ENCODE data around the gene MYO1A. TPM values are rescaled to one million over a fixed set of nuclear protein-coding genes. Genes with fewer than 3 reads are reported as not detected.
"Not testable (repeated sequence)": the region's sequence is repeated elsewhere in the genome, so short reads cannot be mapped to it uniquely, and the experiment has no call there.

MYO1A gene
- total and polyA plus RNA-seq, 2 of the 13 experiments (the other 11 are each of a cell fraction or from before 2014, with no cell fraction given), result 5.3 to 6.0 TPM

GRCh38 chr12:57053146-57053545 is 3.2 kb upstream of the MYO1A start:
- H3K27ac ChIP-seq (ENCODE audit: extremely low read length, insufficient read depth, low read length); H3K79me2 ChIP-seq (ENCODE audit: insufficient read depth, low read length); H3K4me2 ChIP-seq (ENCODE audit: low read depth, low read length); intact Hi-C loops (cut with micrococcal nuclease; ENCODE audit: unreplicated experiment); DNase-seq (ENCODE audit: low spot score); FAIRE-seq; ATAC-seq; H3K4me3 ChIP-seq (replicated peaks in 1 of 3; ENCODE audit: insufficient read depth in 1 of 3, low read depth in 2 of 3, low read length in 3 of 3); H4K20me1 ChIP-seq (ENCODE audit: insufficient read depth, low read length); H3K9me3 ChIP-seq (ENCODE audit: low read length); H2AFZ ChIP-seq (ENCODE audit: low read length); CTCF ChIA-PET (ENCODE audit: low intra/inter-chr PET ratio, low total read pairs); POLR2A ChIA-PET; H3K27me3 ChIP-seq (ENCODE audit: control insufficient read depth in 1 of 2, insufficient read depth in 2 of 2, low read length in 2 of 2); H3K9ac ChIP-seq (ENCODE audit: insufficient read depth, low read depth, low read length); BruUV-seq (replicated peaks): not testable (repeated sequence)
- Histone ChIP-seq H3K36me3 (replicated peaks in 1 of 2; ENCODE audit: control insufficient read depth in 1 of 2, insufficient read depth in 2 of 2, low read length in 2 of 2) (peaks cover 0 to 11% of the 10 kb centered on the region in 2 experiments; a peak in 3 of 5 replicates), H3K4me1 (ENCODE audit: insufficient read depth, low read length) (peaks cover 34% of the 10 kb centered on the region)
- WGBS (ENCODE audit: low lambda C conversion rate), result 99% methylated on average over 4 of the region's 4 CpGs
- in situ Hi-C loops (cut with HindIII; ENCODE audit: extremely low pct_ligation_motif_present, low pct_unique_long_range_greater_than_20kb), result loop anchor here (5.0 kb wide), 1 partner anchor 46 kb away; the partner anchor contains the start of gene ZBTB39

- no peak overlapping the region for H3K4me2 ChIP-seq (ENCODE audit: low read depth, low read length)
- H3K4me3 ChIP-seq (replicated peaks in 1 of 3; ENCODE audit: insufficient read depth in 1 of 3, low read depth in 2 of 3, low read length in 3 of 3), result no peak overlapping the region
- intact Hi-C loops (cut with micrococcal nuclease; ENCODE audit: unreplicated experiment) (no loop called here), in situ Hi-C loops (cut with HindIII; ENCODE audit: extremely low pct_ligation_motif_present, low pct_unique_long_range_greater_than_20kb) (loop anchor here (5.0 kb wide), 1 partner anchor 44 kb away; the partner anchor contains the start of gene ZBTB39)
- BruUV-seq (replicated peaks), result no TSS peak
- no peak overlapping the region for H3K9ac ChIP-seq (ENCODE audit: insufficient read depth, low read depth, low read length)
- 94% methylated on average over 1 of the region's 1 CpG for WGBS (ENCODE audit: low lambda C conversion rate)
- H4K20me1 ChIP-seq (ENCODE audit: insufficient read depth, low read length), result no peaks in the 10 kb centered on the region
- no peak overlapping the region for H2AFZ ChIP-seq (ENCODE audit: low read length)
- no peak overlapping the region for H3K27ac ChIP-seq (ENCODE audit: extremely low read length, insufficient read depth, low read length)
- POLR2A ChIA-PET, result no interaction called here
- CTCF ChIA-PET (ENCODE audit: low intra/inter-chr PET ratio, low total read pairs), result no interaction called here
- peaks cover 38% of the 10 kb centered on the region for H3K4me1 ChIP-seq (ENCODE audit: insufficient read depth, low read length)
- no peaks in the 10 kb centered on the region for H3K27me3 ChIP-seq (ENCODE audit: control insufficient read depth in 1 of 2, insufficient read depth in 2 of 2, low read length in 2 of 2)
- no peaks in the 10 kb centered on the region for H3K9me3 ChIP-seq (ENCODE audit: low read length)
- DNase-seq (ENCODE audit: low spot score), result no peak
- ATAC-seq, result no peak
- no peak for FAIRE-seq
- H3K79me2 ChIP-seq (ENCODE audit: insufficient read depth, low read length), result no peaks in the 10 kb centered on the region
- no peaks in the 10 kb centered on the region for H3K36me3 ChIP-seq (replicated peaks in 1 of 2; ENCODE audit: control insufficient read depth in 1 of 2, insufficient read depth in 2 of 2, low read length in 2 of 2)
- TF ChIP-seq HNRNPK (IDR thresholded peaks at IDR 0.05; ENCODE audit: low read depth, low read length, poor library complexity, severe bottlenecking) (no peak), PPARG (CRISPR knock-in tag; conservative IDR thresholded peaks at IDR 0.05) (no peak), ZNF136 (CRISPR knock-in tag; IDR thresholded peaks at IDR 0.05; ENCODE audit: low read depth) (no peak), EEA1 (CRISPR knock-in tag; IDR thresholded peaks at IDR 0.05; ENCODE audit: borderline replicate concordance) (no peak)
Observed at GRCh38 chr12:57051011-57051410, 1.1 kb upstream of the MYO1A start.

All from HepG2 (cell line).